Common myeloid progenitor, CD34-positive (primary cell): Measurements from ENCODE around the gene RNASE8.

Experiments used
- CTCF ChIA-PET: fragments of 350-600 bp; sonication (Branson Sonifier 250); formaldehyde crosslinking; loops from one replicate; lab custom pipeline; 2021; ENCODE audit warnings: antibody characterized with exemption; lab: Charles Lee
- POLR2A ChIA-PET: fragments of 350-600 bp; sonication (Branson Sonifier 250); formaldehyde crosslinking; loops from one replicate; lab custom pipeline; 2021; ENCODE audit warnings: antibody characterized with exemption; lab: Charles Lee
- DNase-seq, 3 donors: peaks; one replicate each; pipeline versions ENCODE4 v3.0.0 to v3.0.0-alpha.2; 2013
- H3K27ac ChIP-seq, 2 experiments: 1 replicate in 1 of 2; 2 replicates in 1 of 2; pipeline ENCODE4 v1.7.0; 2013; ENCODE audit warnings: inconsistent platforms in 2 of 2, low read length in 2 of 2, mild to moderate bottlenecking in 2 of 2, low read depth in 1 of 2, moderate library complexity in 1 of 2; ENCODE audit not compliant: severe bottlenecking in 2 of 2, insufficient read depth in 1 of 2, poor library complexity in 1 of 2
- H3K27me3 ChIP-seq, 5 experiments: replicated peaks in 2 of 5; 1 replicate in 3 of 5; 2 replicates in 2 of 5; pipeline versions ENCODE4 v1.6.1 to v1.7.0; 2013; ENCODE audit warnings: low read length in 4 of 5, mild to moderate bottlenecking in 2 of 5, moderate library complexity in 2 of 5, inconsistent platforms in 1 of 5; ENCODE audit not compliant: insufficient read depth in 5 of 5, control insufficient read depth in 4 of 5
- H3K36me3 ChIP-seq, 4 experiments: 1 replicate in 2 of 4; 2 replicates in 2 of 4; pipeline versions ENCODE4 v1.6.1 to v1.7.0; 2013; ENCODE audit warnings: low read length in 3 of 4, control low read depth in 1 of 4, mild to moderate bottlenecking in 1 of 4; ENCODE audit not compliant: control insufficient read depth in 4 of 4, insufficient read depth in 4 of 4
- H3K4me1 ChIP-seq, 4 experiments: 1 replicate in 3 of 4; 2 replicates in 1 of 4; pipeline versions ENCODE4 v1.6.1 to v1.7.1; 2013; ENCODE audit warnings: low read length in 3 of 4, mild to moderate bottlenecking in 3 of 4, control low read depth in 1 of 4, inconsistent platforms in 1 of 4, moderate library complexity in 1 of 4; ENCODE audit not compliant: control insufficient read depth in 4 of 4, insufficient read depth in 4 of 4; ENCODE audit errors: control extremely low read depth in 1 of 4
- H3K4me3 ChIP-seq, 7 experiments: 1 replicate in 4 of 7; 2 replicates in 3 of 7; pipeline versions ENCODE4 v1.5.1 to v1.7.0; 2013; ENCODE audit warnings: mild to moderate bottlenecking in 7 of 7, low read length in 6 of 7, moderate library complexity in 6 of 7, inconsistent platforms in 2 of 7, low read depth in 2 of 7, control low read depth in 1 of 7; ENCODE audit not compliant: insufficient read depth in 4 of 7, control insufficient read depth in 1 of 7; ENCODE audit errors: extremely low read depth in 1 of 7
- H3K9me3 ChIP-seq, 5 experiments: 1 replicate in 4 of 5; 2 replicates in 1 of 5; pipeline versions ENCODE4 v1.6.1 to v1.7.1; 2013; ENCODE audit warnings: low read length in 4 of 5, mild to moderate bottlenecking in 2 of 5, inconsistent platforms in 1 of 5, low read depth in 1 of 5, moderate library complexity in 1 of 5; ENCODE audit not compliant: control insufficient read depth in 4 of 5, insufficient read depth in 2 of 5; ENCODE audit errors: control extremely low read depth in 1 of 5
- WGBS: methylation state at CpG from one replicate; pipeline ENCODE4 v1.1.5; 2013; ENCODE audit not compliant: insufficient coverage; 5-methylcytosine and 5-hydroxymethylcytosine counted together

The RNASE8 gene

DNA sequence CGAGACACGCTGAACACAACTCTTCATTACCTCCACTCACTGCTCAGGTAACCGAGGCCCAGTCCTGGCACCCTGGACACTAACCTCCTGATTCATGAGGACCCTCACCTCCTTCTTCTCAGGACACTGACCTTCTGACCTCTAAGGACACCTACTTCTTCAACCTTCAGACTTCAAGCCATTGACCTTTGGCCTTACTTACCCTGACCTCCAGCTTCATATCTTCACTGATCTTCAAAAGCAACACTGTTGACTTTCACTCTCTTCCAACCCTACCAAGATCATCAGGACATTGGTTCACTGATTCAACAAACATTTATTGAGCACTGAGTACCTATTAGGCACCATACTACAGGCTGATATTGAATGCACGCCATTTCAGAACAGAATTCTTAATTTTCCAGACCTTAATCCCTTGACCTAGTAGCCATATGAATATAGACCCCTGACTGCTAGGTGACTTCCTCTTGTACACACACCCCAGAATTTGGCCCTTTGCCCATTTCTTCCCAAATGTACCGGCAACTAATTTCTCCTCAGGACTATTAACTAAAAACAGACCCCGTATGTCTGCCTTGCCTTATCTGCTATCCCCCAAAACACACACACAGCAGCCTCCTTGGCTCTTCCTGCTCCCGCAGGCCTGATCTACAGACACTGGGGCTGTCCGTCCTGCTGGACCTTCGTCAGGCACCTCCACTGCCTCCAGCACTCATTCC, 18.3 kb downstream of the RNASE8 start:
- ChIA-PET CTCF (interaction anchor here (1.5 to 6.2 kb wide), 3 partner anchors 10 to 29 kb away, joined by 3 to 124 read pairs (median 12); no protein-coding TSS in a partner anchor), POLR2A (no interaction called here)
- Histone ChIP-seq H3K27ac (no peak overlapping the region), H3K36me3 (peaks cover 2 to 60% (median 40%) of the 10 kb centered on the region in 4 experiments), H3K4me3 (no peak overlapping the region), H3K9me3 (no peaks in the 10 kb centered on the region), H3K4me1 (peaks cover 5 to 23% (median 20%) of the 10 kb centered on the region in 4 experiments), H3K27me3 (no peaks in the 10 kb centered on the region)
- 97% methylated on average over 9 of the region's 9 CpGs for WGBS
- DNase-seq, result no peak

DNA sequence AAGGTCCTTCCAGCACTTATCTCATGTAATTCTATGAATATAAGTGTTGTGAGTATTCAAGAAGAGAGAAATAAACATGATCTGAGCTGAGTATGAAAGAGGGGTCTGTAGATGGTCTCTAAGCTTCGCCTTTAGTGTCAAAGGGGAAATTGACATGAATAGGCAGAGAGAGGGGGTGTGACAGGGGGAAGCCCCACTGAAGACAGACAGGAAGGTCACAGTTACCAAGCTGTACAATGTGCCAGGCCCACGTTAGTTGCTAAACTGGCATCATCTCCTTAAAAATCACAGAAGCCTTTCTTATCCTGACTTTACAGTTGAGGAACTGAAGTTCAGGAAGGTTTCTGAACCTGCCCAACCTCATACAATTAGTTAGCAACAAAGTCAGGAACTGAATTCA, 20.1 kb downstream of the RNASE8 start:
- peaks cover 2 to 76% (median 51%) of the 10 kb centered on the region in 4 experiments for H3K36me3 ChIP-seq
- 100% methylated on average over 2 of the region's 2 CpGs for WGBS
- CTCF ChIA-PET, result interaction anchor here (1.0 to 3.9 kb wide), 5 partner anchors 9 to 27 kb away, joined by 3 to 15 read pairs (median 7); no protein-coding TSS in a partner anchor
- H3K27ac ChIP-seq, result no peak overlapping the region
- DNase-seq, result no peak
- POLR2A ChIA-PET, result no interaction called here
- H3K4me1 ChIP-seq, result peaks cover 0 to 7% (median 4%) of the 10 kb centered on the region in 4 experiments
- H3K4me3 ChIP-seq, result no peak overlapping the region
- H3K27me3 ChIP-seq, result no peaks in the 10 kb centered on the region
- no peaks in the 10 kb centered on the region for H3K9me3 ChIP-seq

DNA sequence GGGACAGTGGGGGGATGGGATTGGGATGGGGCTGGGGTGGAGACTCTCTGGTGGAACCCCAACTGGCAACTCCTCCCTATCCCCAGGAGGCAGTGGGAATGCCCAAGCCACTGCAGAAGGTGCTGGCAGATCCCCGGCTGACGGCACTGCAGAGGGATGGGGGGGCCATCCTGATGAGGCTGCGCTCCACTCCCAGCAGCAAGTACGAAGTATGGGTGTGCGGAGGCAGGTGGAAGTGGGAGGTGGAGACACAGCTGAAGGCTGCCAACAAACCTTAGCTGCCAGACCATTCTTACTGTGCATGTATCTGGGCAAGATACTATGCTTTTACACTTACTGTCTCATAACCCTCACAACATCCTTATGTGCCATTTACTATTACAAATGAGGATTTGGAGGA, 20.7 kb downstream of the RNASE8 start:
- H3K27ac ChIP-seq, result no peak overlapping the region
- H3K4me3 ChIP-seq, result no peak overlapping the region
- ChIA-PET POLR2A (no interaction called here), CTCF (interaction anchor here (1.0 to 3.9 kb wide), 5 partner anchors 9 to 26 kb away, joined by 3 to 15 read pairs (median 7); no protein-coding TSS in a partner anchor)
- H3K27me3 ChIP-seq, result no peaks in the 10 kb centered on the region
- no peaks in the 10 kb centered on the region for H3K9me3 ChIP-seq
- no peak for DNase-seq
- H3K4me1 ChIP-seq, result peaks cover 0 to under 1% (median 0%) of the 10 kb centered on the region in 4 experiments
- H3K36me3 ChIP-seq, result peaks cover 2 to 81% (median 51%) of the 10 kb centered on the region in 4 experiments
- WGBS, result 100% methylated on average over 3 of the region's 5 CpGs

DNA sequence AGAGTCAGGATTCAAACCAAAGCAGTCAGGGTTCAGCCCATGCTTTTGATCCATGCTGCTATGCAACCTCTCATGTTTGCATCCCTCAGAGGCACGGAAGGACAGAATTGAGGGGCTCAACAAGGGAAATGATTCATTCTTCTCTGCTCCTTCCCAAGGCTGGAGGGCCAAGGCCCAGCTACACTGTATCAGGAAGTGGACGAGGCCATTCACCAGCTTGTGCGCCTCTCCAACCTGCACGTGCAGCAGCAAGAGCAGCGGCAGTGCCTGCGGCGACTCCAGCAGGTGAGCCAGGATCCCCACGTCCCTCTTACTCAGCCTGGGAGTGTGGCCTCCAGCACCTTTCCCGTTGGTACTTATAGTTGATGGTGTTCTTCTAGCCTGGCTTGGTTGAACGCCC, 21.1 kb downstream of the RNASE8 start:
- POLR2A ChIA-PET, result no interaction called here
- Histone ChIP-seq H3K9me3 (no peaks in the 10 kb centered on the region), H3K27ac (no peak overlapping the region), H3K27me3 (no peaks in the 10 kb centered on the region), H3K4me1 (no peaks in the 10 kb centered on the region), H3K4me3 (no peak overlapping the region), H3K36me3 (peaks cover 2 to 78% (median 51%) of the 10 kb centered on the region in 4 experiments)
- CTCF ChIA-PET, result interaction anchor here (1.0 to 3.9 kb wide), 8 partner anchors 8 to 29 kb away, joined by 3 to 15 read pairs (median 6); partner anchors contain the start of gene ARHGEF40
- no peak for DNase-seq
- WGBS, result 97% methylated on average over 8 of the region's 10 CpGs

DNA sequence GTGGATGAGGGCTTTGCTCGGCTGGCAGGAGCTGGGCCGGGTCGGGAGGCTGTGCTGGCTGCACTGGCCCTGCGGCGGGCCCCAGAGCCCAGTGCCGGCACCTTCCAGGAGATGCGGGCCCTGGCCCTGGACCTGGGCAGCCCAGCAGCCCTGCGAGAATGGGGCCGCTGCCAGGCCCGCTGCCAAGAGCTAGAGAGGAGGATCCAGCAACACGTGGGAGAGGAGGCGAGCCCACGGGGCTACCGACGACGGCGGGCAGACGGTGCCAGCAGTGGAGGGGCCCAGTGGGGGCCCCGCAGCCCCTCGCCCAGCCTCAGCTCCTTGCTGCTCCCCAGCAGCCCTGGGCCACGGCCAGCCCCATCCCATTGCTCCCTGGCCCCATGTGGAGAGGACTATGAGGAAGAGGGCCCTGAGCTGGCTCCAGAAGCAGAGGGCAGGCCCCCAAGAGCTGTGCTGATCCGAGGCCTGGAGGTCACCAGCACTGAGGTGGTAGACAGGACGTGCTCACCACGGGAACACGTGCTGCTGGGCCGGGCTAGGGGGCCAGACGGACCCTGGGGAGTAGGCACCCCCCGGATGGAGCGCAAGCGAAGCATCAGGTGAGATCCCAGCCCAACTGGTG, 24.0 kb downstream of the RNASE8 start:
- H3K4me3 ChIP-seq, result no peak overlapping the region
- POLR2A ChIA-PET, result no interaction called here
- no peaks in the 10 kb centered on the region for H3K27me3 ChIP-seq
- H3K27ac ChIP-seq, result no peak overlapping the region
- no peak for DNase-seq
- no peaks in the 10 kb centered on the region for H3K4me1 ChIP-seq
- H3K36me3 ChIP-seq, result peaks cover 4 to 73% (median 48%) of the 10 kb centered on the region in 4 experiments
- no peaks in the 10 kb centered on the region for H3K9me3 ChIP-seq
- 93% methylated on average over 27 of the region's 30 CpGs for WGBS
- CTCF ChIA-PET, result interaction anchor here (2.1 to 9.9 kb wide), 3 partner anchors 9 to 23 kb away, joined by 6 to 124 read pairs (median 18); partner anchors contain the start of gene ARHGEF40

DNA sequence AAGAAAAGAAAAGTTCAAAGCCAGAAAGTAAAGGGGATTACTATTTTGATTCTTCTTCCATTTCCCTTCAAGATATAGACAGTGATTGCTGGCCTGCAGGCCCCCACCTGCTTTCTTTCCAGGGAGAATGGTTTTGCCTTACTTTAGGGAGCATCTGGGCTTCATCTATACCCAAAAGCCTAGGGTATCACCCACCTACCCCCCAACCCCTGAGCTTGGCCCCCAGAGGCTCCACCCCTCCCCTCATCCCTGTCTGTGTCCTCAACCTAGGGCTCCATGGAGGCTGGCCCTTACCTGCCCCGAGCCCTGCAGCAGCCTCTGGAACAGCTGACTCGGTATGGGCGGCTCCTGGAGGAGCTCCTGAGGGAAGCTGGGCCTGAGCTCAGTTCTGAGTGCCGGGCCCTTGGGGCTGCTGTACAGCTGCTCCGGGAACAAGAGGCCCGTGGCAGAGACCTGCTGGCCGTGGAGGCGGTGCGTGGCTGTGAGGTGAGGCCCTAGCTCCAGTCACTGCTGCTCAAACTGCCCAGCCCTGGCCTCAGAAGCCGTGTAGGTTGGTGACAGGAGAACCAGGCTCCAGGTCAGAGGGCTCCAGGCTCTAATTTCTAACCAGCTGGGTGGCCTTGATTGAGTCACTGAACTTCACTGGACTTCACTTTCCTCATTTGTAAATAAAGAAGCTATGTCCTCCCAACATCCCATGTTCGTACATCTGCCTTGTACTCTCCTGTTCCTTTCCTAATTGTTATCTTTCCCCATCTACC, 26.1 kb downstream of the RNASE8 start:
- peaks cover 0 to 14% (median 10%) of the 10 kb centered on the region in 4 experiments for H3K4me1 ChIP-seq
- no peak for DNase-seq
- POLR2A ChIA-PET, result no interaction called here
- no peaks in the 10 kb centered on the region for H3K9me3 ChIP-seq
- H3K36me3 ChIP-seq, result peaks cover 4 to 63% (median 39%) of the 10 kb centered on the region in 4 experiments
- WGBS, result 96% methylated on average over 11 of the region's 11 CpGs
- H3K4me3 ChIP-seq, result no peak overlapping the region
- CTCF ChIA-PET, result interaction anchor here (1.0 to 9.9 kb wide), 9 partner anchors 9 to 68 kb away, joined by 3 to 124 read pairs (median 6); partner anchors contain the start of gene ARHGEF40
- H3K27ac ChIP-seq, result no peak overlapping the region
- H3K27me3 ChIP-seq, result no peaks in the 10 kb centered on the region
